Activated T-helper 2 cell treated with anti-CD3 and anti-CD28 coated beads, Interferon-gamma antibody, Interleukin-2, Interleukin-4, amounts not matched to agents 10 μg/mL and 5 μg/mL and 100 μg/mL, durations not matched to agents 14 hours and 24 hours and 36 hours (primary cell): ENCODE results near the gene KRTAP23-1. TPM values are rescaled to one million over a fixed set of nuclear protein-coding genes. Genes with fewer than 3 reads are reported as not detected.

Experiments used
- DNase-seq: peaks from one replicate; pipeline ENCODE4 v3.0.0; 2021; ENCODE audit warnings: low spot score
- H3K27ac Mint-ChIP-seq: one replicate; pipeline ENCODE4 v1.8.0; 2021; ENCODE audit warnings: mixed read lengths
- H3K27me3 Mint-ChIP-seq: one replicate; pipeline ENCODE4 v1.8.0; 2021; ENCODE audit warnings: low read depth, mixed read lengths
- H3K36me3 Mint-ChIP-seq: one replicate; pipeline ENCODE4 v1.8.0; 2021; ENCODE audit warnings: low read depth, mixed read lengths
- H3K4me1 Mint-ChIP-seq: one replicate; pipeline ENCODE4 v1.8.0; 2021; ENCODE audit warnings: low read depth, mixed read lengths
- H3K4me3 Mint-ChIP-seq: one replicate; pipeline ENCODE4 v1.8.0; 2021; ENCODE audit warnings: low read depth, mild to moderate bottlenecking, moderate library complexity, mixed read lengths
- H3K9me3 Mint-ChIP-seq: one replicate; pipeline ENCODE4 v1.8.0; 2021; ENCODE audit warnings: mixed read lengths
- intact Hi-C: fragments of 100-400 bp; cut with micrococcal nuclease; formaldehyde crosslinking; loops from one replicate; pipeline ENCODE4 v1.15.1; 2023
- total RNA-seq: library from RNA; stranded (reverse); gene quantifications from 2 replicates; pipeline ENCODE4 v1.2.3, GENCODE V29; 2022

The KRTAP23-1 gene
- total RNA-seq, 1 donor from 2014 or later, result not detected

- H3K27me3 Mint-ChIP-seq, result no peaks in the 10 kb centered on the region
- no peaks in the 10 kb centered on the region for H3K4me1 Mint-ChIP-seq
- DNase-seq, result no peak
- intact Hi-C loops, result no loop called here
- H3K27ac Mint-ChIP-seq, result no peak overlapping the region
- no peaks in the 10 kb centered on the region for H3K36me3 Mint-ChIP-seq
- H3K9me3 Mint-ChIP-seq, result no peaks in the 10 kb centered on the region
- no peak overlapping the region for H3K4me3 Mint-ChIP-seq
Measured at GRCh38 chr21:30337772-30338171, 10.6 kb downstream of the KRTAP23-1 start.

- Mint-ChIP-seq H3K4me1 (no peaks in the 10 kb centered on the region), H3K9me3 (no peaks in the 10 kb centered on the region), H3K4me3 (no peak within 1 kb of the TSS), H3K27me3 (no peaks in the 10 kb centered on the region), H3K36me3 (no peaks in the 10 kb centered on the region), H3K27ac (no peak within 1 kb of the TSS)
- intact Hi-C loops, result no loop called here
- no peak for DNase-seq
Measured at GRCh38 chr21:30337276-30337744, 11.1 kb downstream of the KRTAP23-1 start, which contains the start of gene KRTAP27-1. Gene KRTAP27-1, minus strand, starts transcription at chr21:30337694. Its CDS starts 26 bp downstream, at chr21:30337668.

- H3K27me3 Mint-ChIP-seq, result no peaks in the 10 kb centered on the region
- H3K27ac Mint-ChIP-seq, result no peak overlapping the region
- no peak for DNase-seq
- intact Hi-C loops, result no loop called here
- no peak overlapping the region for H3K4me3 Mint-ChIP-seq
- no peaks in the 10 kb centered on the region for H3K9me3 Mint-ChIP-seq
- H3K4me1 Mint-ChIP-seq, result no peaks in the 10 kb centered on the region
- no peaks in the 10 kb centered on the region for H3K36me3 Mint-ChIP-seq
Measured at GRCh38 chr21:30336596-30336995, 11.8 kb downstream of the KRTAP23-1 start.

- intact Hi-C loops, result no loop called here
- no peak for DNase-seq
- H3K36me3 Mint-ChIP-seq, result no peaks in the 10 kb centered on the region
- H3K9me3 Mint-ChIP-seq, result no peaks in the 10 kb centered on the region
- H3K4me3 Mint-ChIP-seq, result no peak overlapping the region
- H3K27me3 Mint-ChIP-seq, result no peaks in the 10 kb centered on the region
- H3K27ac Mint-ChIP-seq, result no peak overlapping the region
- H3K4me1 Mint-ChIP-seq, result no peaks in the 10 kb centered on the region
Measured at GRCh38 chr21:30333736-30334135, 14.7 kb downstream of the KRTAP23-1 start.

GRCh38 chr21:30332681-30333080 is 15.7 kb downstream of the KRTAP23-1 start:
- Mint-ChIP-seq H3K9me3 (no peaks in the 10 kb centered on the region), H3K27ac (no peak overlapping the region), H3K36me3 (no peaks in the 10 kb centered on the region), H3K4me3 (no peak overlapping the region), H3K27me3 (no peaks in the 10 kb centered on the region), H3K4me1 (no peaks in the 10 kb centered on the region)
- DNase-seq, result no peak
- intact Hi-C loops, result no loop called here

GRCh38 chr21:30329203-30329875 is 19.1 kb downstream of the KRTAP23-1 start:
- Mint-ChIP-seq H3K4me1 (no peaks in the 10 kb centered on the region), H3K27ac (no peak overlapping the region), H3K27me3 (no peaks in the 10 kb centered on the region), H3K36me3 (no peaks in the 10 kb centered on the region), H3K4me3 (no peak overlapping the region), H3K9me3 (peaks cover 5% of the 10 kb centered on the region)
- intact Hi-C loops, result no loop called here
- DNase-seq, result no peak

GRCh38 chr21:30326390-30326789 is 22.0 kb downstream of the KRTAP23-1 start:
- intact Hi-C loops, result no loop called here
- H3K27ac Mint-ChIP-seq, result no peak overlapping the region
- H3K9me3 Mint-ChIP-seq, result peaks cover 5% of the 10 kb centered on the region
- H3K27me3 Mint-ChIP-seq, result no peaks in the 10 kb centered on the region
- no peaks in the 10 kb centered on the region for H3K36me3 Mint-ChIP-seq
- H3K4me3 Mint-ChIP-seq, result no peak overlapping the region
- H3K4me1 Mint-ChIP-seq, result no peaks in the 10 kb centered on the region
- DNase-seq, result no peak

- intact Hi-C loops, result no loop called here
- DNase-seq, result no peak
- Mint-ChIP-seq H3K4me3 (no peak within 1 kb of the TSS), H3K4me1 (no peaks in the 10 kb centered on the region), H3K27me3 (no peaks in the 10 kb centered on the region), H3K36me3 (no peaks in the 10 kb centered on the region), H3K27ac (no peak within 1 kb of the TSS), H3K9me3 (no peaks in the 10 kb centered on the region)
Measured at GRCh38 chr21:30320215-30320614, 28.2 kb downstream of the KRTAP23-1 start, which contains the start of gene KRTAP26-1. Gene KRTAP26-1, minus strand, starts transcription at chr21:30320315. Its CDS starts 280 bp downstream, at chr21:30320035.

GRCh38 chr21:30315701-30316100 is 32.7 kb downstream of the KRTAP23-1 start:
- DNase-seq, result no peak
- intact Hi-C loops, result no loop called here
- Mint-ChIP-seq H3K4me1 (no peaks in the 10 kb centered on the region), H3K27ac (no peak overlapping the region), H3K36me3 (no peaks in the 10 kb centered on the region), H3K9me3 (no peaks in the 10 kb centered on the region), H3K4me3 (no peak overlapping the region), H3K27me3 (no peaks in the 10 kb centered on the region)

- no peak overlapping the region for H3K4me3 Mint-ChIP-seq
- no peak for DNase-seq
- intact Hi-C loops, result no loop called here
- no peaks in the 10 kb centered on the region for H3K9me3 Mint-ChIP-seq
- H3K27me3 Mint-ChIP-seq, result no peaks in the 10 kb centered on the region
- no peaks in the 10 kb centered on the region for H3K4me1 Mint-ChIP-seq
- no peaks in the 10 kb centered on the region for H3K36me3 Mint-ChIP-seq
- no peak overlapping the region for H3K27ac Mint-ChIP-seq
Measured at GRCh38 chr21:30306884-30307283, 41.5 kb downstream of the KRTAP23-1 start.

GRCh38 chr21:30305136-30305535 is 43.3 kb downstream of the KRTAP23-1 start:
- Mint-ChIP-seq H3K4me1 (no peaks in the 10 kb centered on the region), H3K9me3 (peaks cover 5% of the 10 kb centered on the region), H3K36me3 (no peaks in the 10 kb centered on the region), H3K27ac (no peak overlapping the region), H3K4me3 (no peak overlapping the region), H3K27me3 (no peaks in the 10 kb centered on the region)
- no peak for DNase-seq
- intact Hi-C loops, result no loop called here
